HEK293 (cell line): ENCODE measurements around the gene GANAB.

Experiments
- CTCF ChIA-PET: fragments of 350-600 bp; formaldehyde crosslinking; extraction: SDS; loops from one replicate; lab custom pipeline; 2021; ENCODE audit warnings: antibody characterized with exemption; lab: Yijun Ruan, JAX
- POLR2A ChIA-PET: fragments of 300-600 bp; formaldehyde crosslinking; extraction: SDS; loops from one replicate; lab custom pipeline; 2020; ENCODE audit warnings: antibody characterized with exemption, inconsistent platforms; lab: Yijun Ruan, JAX
- H3K27ac ChIP-seq: fragments of 200-500 bp; sonication (Bioruptor generic); 2 replicates; pipeline ENCODE4 v1.5.1; 2014; ENCODE audit warnings: low read depth, low read length, control low read depth, inconsistent platforms; ENCODE audit errors: extremely low read depth
- H3K36me3 ChIP-seq, 2 experiments: fragments of 200-500 bp in 1 of 2; sonication (Bioruptor generic) in 1 of 2; 1 replicate in 1 of 2; 2 replicates in 1 of 2; pipeline ENCODE4 v1.5.1; 2014 to 2017; ENCODE audit warnings: inconsistent platforms in 2 of 2, low read length in 2 of 2; ENCODE audit not compliant: control insufficient read depth in 2 of 2, insufficient read depth in 1 of 2
- H3K4me1 ChIP-seq: fragments of 200-500 bp; sonication (Bioruptor generic); 2 replicates; pipeline ENCODE4 v1.5.1; 2014; ENCODE audit warnings: mild to moderate bottlenecking, low read length, inconsistent platforms; ENCODE audit not compliant: control insufficient read depth, insufficient read depth
- H3K4me3 ChIP-seq: 2 replicates; pipeline ENCODE4 v1.5.1; 2011; ENCODE audit warnings: low read depth, mild to moderate bottlenecking, control low read depth, low read length, moderate library complexity
- H3K9me3 ChIP-seq: fragments of 200-500 bp; sonication (Bioruptor generic); 2 replicates; pipeline ENCODE4 v1.5.1; 2014; ENCODE audit warnings: low read depth, low read length, inconsistent platforms; ENCODE audit not compliant: control insufficient read depth, insufficient read depth
- INSM2 ChIP-seq: fragments of 450-650 bp; formaldehyde crosslinking; IDR thresholded peaks from 2 replicates; pipeline ENCODE4 v1.5.1; 2016; ENCODE audit warnings: missing biosample characterization, missing genetic modification characterization
- KLF17 ChIP-seq: fragments of 450-650 bp; formaldehyde crosslinking; IDR thresholded peaks from 2 replicates; pipeline ENCODE4 v1.5.1; 2016; ENCODE audit warnings: missing biosample characterization, missing genetic modification characterization
- KLF9 ChIP-seq: fragments of 450-650 bp; formaldehyde crosslinking; IDR thresholded peaks from 2 replicates; pipeline ENCODE4 v1.5.1; 2016; ENCODE audit warnings: missing biosample characterization, missing genetic modification characterization, low read depth
- PRDM1 ChIP-seq: fragments of 450-650 bp; formaldehyde crosslinking; IDR thresholded peaks from 2 replicates; pipeline ENCODE4; 2016; ENCODE audit warnings: missing biosample characterization, missing genetic modification characterization
- PRDM6 ChIP-seq: fragments of 450-650 bp; formaldehyde crosslinking; IDR thresholded peaks from 2 replicates; pipeline ENCODE4 v1.5.1; 2017; ENCODE audit warnings: missing biosample characterization, missing genetic modification characterization
- ZBTB17 ChIP-seq: fragments of 450-650 bp; formaldehyde crosslinking; IDR thresholded peaks from 2 replicates; pipeline ENCODE4 v1.5.1; 2016; ENCODE audit warnings: missing biosample characterization, missing genetic modification characterization
- ZBTB20 ChIP-seq: fragments of 450-650 bp; formaldehyde crosslinking; IDR thresholded peaks from 2 replicates; pipeline ENCODE4 v1.5.1; 2016; ENCODE audit warnings: missing biosample characterization, missing genetic modification characterization
- ZBTB49 ChIP-seq: fragments of 450-650 bp; formaldehyde crosslinking; IDR thresholded peaks from 2 replicates; pipeline ENCODE4 v1.5.1; 2016; ENCODE audit warnings: missing biosample characterization, missing genetic modification characterization, low read depth
- ZFHX2 ChIP-seq: fragments of 450-650 bp; formaldehyde crosslinking; conservative IDR thresholded peaks from 2 replicates; pipeline ENCODE4 v1.5.1; 2016; ENCODE audit warnings: missing biosample characterization, missing genetic modification characterization
- ZIC2 ChIP-seq: fragments of 450-650 bp; formaldehyde crosslinking; IDR thresholded peaks from 2 replicates; pipeline ENCODE4 v1.5.1; 2016; ENCODE audit warnings: missing biosample characterization, missing genetic modification characterization
- ZNF114 ChIP-seq: fragments of 450-650 bp; formaldehyde crosslinking; IDR thresholded peaks from 2 replicates; pipeline ENCODE4 v1.5.0; 2017; ENCODE audit warnings: missing biosample characterization, missing genetic modification characterization
- ZNF211 ChIP-seq: fragments of 450-650 bp; formaldehyde crosslinking; IDR thresholded peaks from 2 replicates; pipeline ENCODE4 v1.5.1; 2016; ENCODE audit warnings: low read depth, missing biosample characterization, missing genetic modification characterization
- ZNF24 ChIP-seq: fragments of 450-650 bp; formaldehyde crosslinking; IDR thresholded peaks from 2 replicates; pipeline ENCODE4 v1.5.1; 2016; ENCODE audit warnings: missing biosample characterization, missing genetic modification characterization
- ZNF248 ChIP-seq: fragments of 450-650 bp; formaldehyde crosslinking; IDR thresholded peaks from 2 replicates; pipeline ENCODE4 v1.5.1; 2017; ENCODE audit warnings: missing biosample characterization, missing genetic modification characterization
- ZNF266 ChIP-seq: fragments of 450-650 bp; formaldehyde crosslinking; IDR thresholded peaks from 2 replicates; pipeline ENCODE4 v1.5.1; 2016; ENCODE audit warnings: missing biosample characterization, missing genetic modification characterization, low read depth
- ZNF335 ChIP-seq: fragments of 450-650 bp; formaldehyde crosslinking; conservative IDR thresholded peaks from 2 replicates; pipeline ENCODE4 v1.5.1; 2016; ENCODE audit warnings: missing biosample characterization, missing genetic modification characterization
- ZNF394 ChIP-seq: fragments of 450-650 bp; formaldehyde crosslinking; IDR thresholded peaks from 2 replicates; pipeline ENCODE4 v1.5.1; 2016; ENCODE audit warnings: missing biosample characterization, missing genetic modification characterization, mild to moderate bottlenecking, moderate library complexity, borderline replicate concordance
- ZNF398 ChIP-seq: fragments of 450-650 bp; formaldehyde crosslinking; IDR thresholded peaks from 2 replicates; pipeline ENCODE4 v1.5.1; 2017; ENCODE audit warnings: missing biosample characterization, missing genetic modification characterization
- ZNF423 ChIP-seq: fragments of 450-650 bp; formaldehyde crosslinking; IDR thresholded peaks from 2 replicates; pipeline ENCODE4 v1.5.1; 2016; ENCODE audit warnings: missing biosample characterization, missing genetic modification characterization
- ZNF473 ChIP-seq: fragments of 450-650 bp; formaldehyde crosslinking; IDR thresholded peaks from 2 replicates; pipeline ENCODE4 v1.5.1; 2017; ENCODE audit warnings: missing biosample characterization, missing genetic modification characterization
- ZNF510 ChIP-seq: fragments of 450-650 bp; formaldehyde crosslinking; IDR thresholded peaks from 2 replicates; pipeline ENCODE4 v1.5.1; 2018; ENCODE audit warnings: mild to moderate bottlenecking, missing genetic modification characterization, missing biosample characterization; ENCODE audit not compliant: insufficient replicate concordance
- ZNF561 ChIP-seq: fragments of 450-650 bp; IDR thresholded peaks from 2 replicates; pipeline ENCODE4 v1.5.1; 2018; ENCODE audit warnings: missing biosample characterization, missing genetic modification characterization, borderline replicate concordance
- ZNF585B ChIP-seq: fragments of 450-650 bp; formaldehyde crosslinking; IDR thresholded peaks from 2 replicates; pipeline ENCODE4 v1.5.1; 2016; ENCODE audit warnings: missing biosample characterization, missing genetic modification characterization
- ZNF830 ChIP-seq: fragments of 450-650 bp; IDR thresholded peaks from 2 replicates; pipeline ENCODE4 v1.5.0; 2018; ENCODE audit warnings: missing biosample characterization, missing genetic modification characterization, low read depth, mild to moderate bottlenecking, moderate library complexity
- ZSCAN30 ChIP-seq: fragments of 450-650 bp; IDR thresholded peaks from 2 replicates; pipeline ENCODE4 v1.5.1; 2018; ENCODE audit warnings: missing biosample characterization, mild to moderate bottlenecking, missing genetic modification characterization, moderate library complexity

The GANAB gene

GRCh38 chr11:62664405-62665074 lies 18.1 kb upstream of the GANAB start (continued):
- TF ChIP-seq ZSCAN30 (tag by site-specific recombination) = no peak
- peak; percentile 41; the same call in 1 of the 2 replicates for TF ChIP-seq ZNF335 (tag by site-specific recombination)
- no peak for TF ChIP-seq ZNF248 (tag by site-specific recombination)
- TF ChIP-seq ZNF24 (tag by site-specific recombination) = no peak
- TF ChIP-seq ZNF398 (tag by site-specific recombination) = no peak
- TF ChIP-seq INSM2 (tag by site-specific recombination) = no peak
- no peak for TF ChIP-seq ZNF423
- peak; percentile 89 for TF ChIP-seq ZBTB20 (tag by site-specific recombination)
- no peak for TF ChIP-seq ZNF211 (tag by site-specific recombination)
- TF ChIP-seq ZNF510 (tag by site-specific recombination) = no peak
- no peak for TF ChIP-seq ZNF830 (tag by site-specific recombination)
- 0 out of 2 replicates have a peak, but pooled peaks have one; percentile 46 for TF ChIP-seq ZBTB17 (tag by site-specific recombination)
- TF ChIP-seq KLF17 (tag by site-specific recombination) = no peak
- TF ChIP-seq PRDM6 (tag by site-specific recombination) = no peak
- 0 out of 2 replicates have a peak, but pooled peaks have one; percentile 12 for TF ChIP-seq KLF9 (tag by site-specific recombination)
- TF ChIP-seq ZNF394 (tag by site-specific recombination) = 0 out of 2 replicates have a peak, but pooled peaks have one; percentile 11
- peak; percentile 51 for TF ChIP-seq ZFHX2 (tag by site-specific recombination)

- no peak overlapping the region for H3K27ac ChIP-seq
- ChIA-PET POLR2A (interaction anchor here (1.0 to 4.6 kb wide), 6 partner anchors 8 to 184 kb away, joined by 3 to 72 read pairs (median 9); partner anchors contain the start of genes C11orf98, CSKMT, GANAB and LBHD1), CTCF (interaction anchor here (0.7 to 1.6 kb wide), 5 partner anchors 18 to 104 kb away, joined by 3 to 9 read pairs (median 3); partner anchors contain the start of gene TUT1)
- no peaks in the 10 kb centered on the region for H3K36me3 ChIP-seq
- H3K4me1 ChIP-seq = no peaks in the 10 kb centered on the region
- H3K4me3 ChIP-seq = no peak overlapping the region
- no peaks in the 10 kb centered on the region for H3K9me3 ChIP-seq
- TF ChIP-seq ZNF114 (no peak), ZNF585B (tag by site-specific recombination) (no peak), ZBTB49 (no peak), PRDM1 (no peak), ZIC2 (no peak), ZNF561 (no peak), ZNF211 (tag by site-specific recombination) (no peak), ZNF473 (tag by site-specific recombination) (no peak), ZNF266 (no peak)
These were observed 10.5 kb upstream of the GANAB start for GRCh38 chr11:62656796-62657429.
